GM10266 (cell line): ENCODE measurements around the gene SLC35F4.
"Not testable (repeated sequence)": the region's sequence is repeated elsewhere in the genome, so short reads cannot be mapped to it uniquely, and the experiment has no call there.

Source experiments
- DNase-seq: peaks from one replicate; pipeline ENCODE4 v3.0.0; 2012; ENCODE audit errors: extremely low spot score
- CTCF ChIP-seq: IDR thresholded peaks from 2 replicates; pipeline ENCODE4 v1.5.1; 2012; ENCODE audit warnings: mild to moderate bottlenecking, low read depth; ENCODE audit not compliant: control insufficient read depth, insufficient read depth; ENCODE audit errors: missing control alignments

The SLC35F4 gene

GRCh38 chr14:57761800-57762199, 104.1 kb downstream of the SLC35F4 start:
- no peak for DNase-seq
- TF ChIP-seq CTCF, result no peak

- DNase-seq, result no peak
Measured at GRCh38 chr14:57760896-57761295, 105.0 kb downstream of the SLC35F4 start.

GRCh38 chr14:57755018-57755521, 110.8 kb downstream of the SLC35F4 start:
- no peak for DNase-seq
- TF ChIP-seq CTCF, result no peak

More at GRCh38 chr14:57760896-57761295, 105.0 kb downstream of the SLC35F4 start:
- TF ChIP-seq CTCF, result no peak

DNA sequence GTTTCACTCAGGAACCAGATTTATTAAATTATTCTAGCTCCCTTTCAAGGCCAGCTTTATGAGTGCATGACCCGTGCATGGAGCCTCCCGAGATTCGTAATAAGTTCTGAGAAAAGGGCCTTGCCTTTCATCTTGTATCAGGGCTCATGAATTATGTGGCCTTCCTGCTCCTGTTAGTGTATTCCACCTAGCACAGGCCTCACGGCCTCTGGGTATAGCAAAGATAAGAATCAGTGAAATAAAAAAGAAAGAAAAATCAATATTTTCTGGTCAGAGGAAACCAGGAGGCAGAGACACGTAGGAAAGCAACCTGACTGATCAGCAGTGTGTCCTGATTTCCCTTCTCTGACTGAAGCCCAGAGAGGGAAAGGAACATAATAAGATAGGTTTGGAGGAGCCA, 111.4 kb downstream of the SLC35F4 start:
- no peak for DNase-seq
- no peak for TF ChIP-seq CTCF

- no peak for TF ChIP-seq CTCF
- DNase-seq, result no peak
Measured at GRCh38 chr14:57753821-57754220, 112.1 kb downstream of the SLC35F4 start.

DNA sequence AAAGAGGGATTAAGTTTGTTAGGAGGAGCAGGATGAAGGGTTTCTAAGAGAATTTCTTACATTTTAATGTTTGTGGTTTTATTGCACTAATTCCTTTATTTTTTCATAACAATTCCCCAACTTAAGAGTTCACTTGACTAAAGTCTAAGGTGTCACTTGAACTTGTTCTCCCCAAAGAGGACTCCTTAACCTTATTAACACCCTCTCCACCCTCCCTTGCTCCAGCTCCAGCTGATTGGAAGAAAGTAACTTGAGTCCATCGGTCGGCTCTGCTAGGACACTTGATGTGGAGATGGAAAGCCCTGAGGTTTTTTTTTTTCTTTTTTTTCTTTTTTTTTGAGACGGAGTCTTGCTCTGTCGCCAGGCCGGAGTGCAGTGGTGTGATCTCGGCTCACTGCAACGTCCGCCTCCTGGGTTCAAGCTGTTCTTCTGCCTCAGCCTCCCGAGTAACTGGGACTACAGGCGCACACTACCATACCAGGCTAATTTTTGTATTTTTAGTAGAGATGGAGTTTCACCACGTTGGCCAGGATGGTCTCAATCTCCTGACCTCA, 113.7 kb downstream of the SLC35F4 start:
- not testable (repeated sequence) for DNase-seq

DNA sequence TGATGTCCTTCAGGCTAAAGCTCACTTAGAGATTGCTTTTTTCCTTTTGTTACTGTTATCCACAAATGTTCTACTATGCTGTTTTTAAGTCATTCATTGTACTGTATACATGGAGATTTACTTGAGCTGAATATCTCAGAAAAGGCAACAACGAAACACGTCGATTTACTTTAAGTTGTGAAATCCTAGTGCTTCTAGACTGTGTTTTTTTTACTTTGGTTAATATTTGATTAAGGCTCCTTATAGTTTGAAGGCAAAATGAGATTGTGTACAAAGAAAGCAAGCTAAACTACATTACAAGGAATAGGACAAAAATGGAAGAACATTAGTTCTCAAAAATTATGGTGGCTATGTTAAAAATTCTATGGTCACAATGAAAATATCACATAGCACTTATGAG, 114.5 kb downstream of the SLC35F4 start:
- no peak for TF ChIP-seq CTCF

DNA sequence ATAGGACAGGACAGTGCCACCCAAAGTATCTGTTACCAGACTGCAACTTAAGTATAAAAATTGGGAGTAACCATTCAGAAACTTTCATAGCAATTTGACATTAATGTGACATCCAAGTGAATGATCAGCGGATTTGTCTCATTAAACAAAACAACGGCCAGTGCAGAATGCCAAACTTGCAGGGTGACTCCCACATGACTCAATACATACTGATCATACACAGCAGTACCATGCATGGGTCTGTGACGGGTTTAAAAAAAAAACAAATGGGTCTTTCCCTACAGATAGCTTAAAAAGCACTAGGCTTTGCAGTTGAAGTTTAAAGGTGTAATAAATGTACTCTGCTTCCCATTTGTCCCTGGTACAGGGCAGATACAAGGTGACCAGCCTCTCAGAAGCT, 116.6 kb downstream of the SLC35F4 start:
- no peak for TF ChIP-seq CTCF
- no peak for DNase-seq

More for the DNA sequence above, 114.5 kb downstream of the SLC35F4 start:
- no peak for DNase-seq
